HepG2 (cell line): Measurements from ENCODE around the gene SAMD10. TPM values are rescaled to one million over a fixed set of nuclear protein-coding genes. Genes with fewer than 3 reads are reported as not detected.

Experiments
- GATAD2A ChIP-seq: IDR thresholded peaks from 2 replicates; pipeline ENCODE4 v1.6.1; 2016
- MTF1 ChIP-seq: sonication (generic); formaldehyde crosslinking; IDR thresholded peaks from 2 replicates; pipeline ENCODE4 v1.5.0; 2020; ENCODE audit warnings: missing genetic modification reagents
- NCOA1 ChIP-seq: sonication (generic); formaldehyde crosslinking; IDR thresholded peaks from 2 replicates; pipeline ENCODE4 v1.9.0; 2021; ENCODE audit warnings: missing genetic modification reagents
- PCBP1 ChIP-seq: fragments of 200-400 bp; formaldehyde crosslinking; IDR thresholded peaks from 2 replicates; pipeline ENCODE4 v1.6.1; 2017; ENCODE audit warnings: mild to moderate bottlenecking, low read depth, low read length, borderline replicate concordance
- PLSCR1 ChIP-seq: sonication (generic); formaldehyde crosslinking; IDR thresholded peaks from 2 replicates; pipeline ENCODE4 v1.5.0; 2020; ENCODE audit warnings: missing genetic modification reagents, mild to moderate bottlenecking, borderline replicate concordance
- PRPF4 ChIP-seq: fragments of 200-400 bp; formaldehyde crosslinking; IDR thresholded peaks from 2 replicates; pipeline ENCODE4 v1.6.1; 2016; ENCODE audit warnings: low read length, low read depth; ENCODE audit not compliant: poor library complexity, severe bottlenecking
- RERE ChIP-seq: IDR thresholded peaks from 2 replicates; pipeline ENCODE4 v1.6.1; 2016; ENCODE audit warnings: low read depth, missing genetic modification reagents, missing compliant biosample characterization
- SAP130 ChIP-seq: IDR thresholded peaks from 2 replicates; pipeline ENCODE4 v1.6.1; 2016; ENCODE audit warnings: low read depth
- SETDB1 ChIP-seq: sonication (generic); formaldehyde crosslinking; IDR thresholded peaks from 2 replicates; pipeline ENCODE4 v1.5.1; 2020; ENCODE audit warnings: missing genetic modification reagents, mild to moderate bottlenecking, borderline replicate concordance
- SMYD3 ChIP-seq: sonication (generic); formaldehyde crosslinking; IDR thresholded peaks from 2 replicates; pipeline ENCODE4 v1.8.1; 2023; ENCODE audit warnings: mild to moderate bottlenecking, missing genetic modification reagents
- SNAPC4 ChIP-seq: sonication (generic); formaldehyde crosslinking; IDR thresholded peaks from 2 replicates; pipeline ENCODE4 v1.4.0; 2020; ENCODE audit warnings: mild to moderate bottlenecking, missing genetic modification reagents
- STAG1 ChIP-seq: sonication (generic); formaldehyde crosslinking; IDR thresholded peaks from 2 replicates; pipeline ENCODE4 v1.4.0; 2020; ENCODE audit warnings: missing genetic modification reagents
- ZKSCAN8 ChIP-seq: IDR thresholded peaks from 2 replicates; pipeline ENCODE4 v1.6.1; 2016; ENCODE audit warnings: borderline replicate concordance, missing genetic modification reagents, missing compliant biosample characterization
- ZMAT3 ChIP-seq: sonication (generic); formaldehyde crosslinking; conservative IDR thresholded peaks from 2 replicates; pipeline ENCODE4 v1.7.0; 2021; ENCODE audit warnings: missing genetic modification reagents
- ZNF263 ChIP-seq: sonication (generic); formaldehyde crosslinking; IDR thresholded peaks from 2 replicates; pipeline ENCODE4 v1.4.0; 2020; ENCODE audit warnings: missing genetic modification reagents
- ZNF274 ChIP-seq: sonication (generic); formaldehyde crosslinking; IDR thresholded peaks from 2 replicates; pipeline ENCODE4 v1.5.1; 2020; ENCODE audit warnings: mild to moderate bottlenecking, missing genetic modification reagents
- ZNF3 ChIP-seq: IDR thresholded peaks from 2 replicates; pipeline ENCODE4 v1.7.0; 2017; ENCODE audit warnings: inconsistent platforms
- ZNF580 ChIP-seq: IDR thresholded peaks from 2 replicates; pipeline ENCODE4 v1.6.1; 2016; ENCODE audit warnings: low read depth, borderline replicate concordance
- ZSCAN12 ChIP-seq: sonication (generic); formaldehyde crosslinking; IDR thresholded peaks from 2 replicates; pipeline ENCODE4 v1.9.0; 2021; ENCODE audit warnings: mild to moderate bottlenecking, missing genetic modification reagents
- polyA plus RNA-seq, 8 experiments: library from polyadenylated mRNA; depleted of rRNA in 3 of 8; stranded (reverse) in 7 of 8; unstranded in 1 of 8; fragments of >200 nt; fragmentation: Illumina TruSeq in 4 of 8; extraction: Trizol in 4 of 8; gene quantifications; 2 replicates each; pipeline versions ENCODE4 v1.2.1 to v1.2.3, GENCODE V29; 2011 to 2016; ENCODE audit warnings: low read depth in 4 of 8, missing spikeins in 1 of 8, mixed read lengths in 1 of 8; ENCODE audit not compliant: insufficient read depth in 1 of 8
- total RNA-seq, 5 experiments: library from RNA; depleted of rRNA; stranded (reverse); fragments of >200 nt; fragmentation: Illumina TruSeq; extraction: Trizol; gene quantifications; 2 replicates each; pipeline ENCODE4 v1.2.3, GENCODE V29; 2016; ENCODE audit warnings: low read depth in 1 of 5

SAMD10 gene
- total and polyA plus RNA-seq, 2 of the 13 experiments (the other 11 are each of a cell fraction or from before 2014, with no cell fraction given), result 6.1 to 11.0 TPM

GRCh38 chr20:63957004-63957689 is 22.3 kb downstream of the SAMD10 start (continued):
- TF ChIP-seq RERE (CRISPR knock-in tag) (no peak), SNAPC4 (CRISPR knock-in tag) (peak; percentile 75; the same call in 1 of the 2 replicates), ZSCAN12 (CRISPR knock-in tag) (peak; percentile 83), STAG1 (CRISPR knock-in tag) (0 out of 2 replicates have a peak, but pooled peaks have one; percentile 36), ZNF3 (CRISPR knock-in tag) (peak; percentile 50; the same call in 1 of the 2 replicates), ZNF274 (CRISPR knock-in tag) (peak; percentile 92), ZNF263 (CRISPR knock-in tag) (no peak; the same call in none of the 2 replicates), SMYD3 (CRISPR knock-in tag) (no peak), MTF1 (CRISPR knock-in tag) (0 out of 2 replicates have a peak, but pooled peaks have one; percentile 60), SETDB1 (CRISPR knock-in tag) (no peak), PRPF4 (no peak), ZNF580 (CRISPR knock-in tag) (peak; percentile 96), PCBP1 (peak; percentile 67; the same call in 1 of the 2 replicates), NCOA1 (CRISPR knock-in tag) (no peak), ZKSCAN8 (CRISPR knock-in tag) (peak; percentile 63; the same call in 1 of the 2 replicates), GATAD2A (CRISPR knock-in tag) (peak; percentile 80; the same call in 1 of the 2 replicates), ZMAT3 (CRISPR knock-in tag) (no peak), SAP130 (CRISPR knock-in tag) (peak; percentile 91), PLSCR1 (CRISPR knock-in tag) (no peak)
